Osteoblast (primary cell): Measurements from ENCODE around the gene VNN1. TPM values are rescaled to one million over a fixed set of nuclear protein-coding genes. Genes with fewer than 3 reads are reported as not detected.

ENCODE experiments used
- DNase-seq: peaks from one replicate; pipeline ENCODE4 v3.0.0; 2011; ENCODE audit warnings: low spot score, mixed read lengths; ENCODE audit not compliant: insufficient read length; ENCODE audit errors: missing footprints
- H2AFZ ChIP-seq: 2 replicates; pipeline ENCODE4 v1.6.0; 2011; ENCODE audit warnings: mild to moderate bottlenecking, low read length
- H3K27ac ChIP-seq: 2 replicates; pipeline ENCODE4 v1.5.1; 2011; ENCODE audit warnings: mild to moderate bottlenecking, low read depth, low read length, moderate library complexity
- H3K27me3 ChIP-seq: 2 replicates; pipeline ENCODE4 v1.6.0; 2012; ENCODE audit warnings: mild to moderate bottlenecking, control low read depth, inconsistent platforms, low read length, moderate library complexity; ENCODE audit not compliant: insufficient read depth
- H3K36me3 ChIP-seq: 2 replicates; pipeline ENCODE4 v1.5.1; 2011; ENCODE audit warnings: mild to moderate bottlenecking, low read length, control low read depth, moderate library complexity; ENCODE audit not compliant: insufficient read depth
- H3K4me1 ChIP-seq: 2 replicates; pipeline ENCODE4 v1.5.1; 2011; ENCODE audit warnings: mild to moderate bottlenecking, low read length, control low read depth, moderate library complexity; ENCODE audit not compliant: insufficient read depth
- H3K4me2 ChIP-seq: 2 replicates; pipeline ENCODE4 v1.6.0; 2011; ENCODE audit warnings: mild to moderate bottlenecking, low read length; ENCODE audit not compliant: insufficient read depth
- H3K4me3 ChIP-seq: fragments of 200-600 bp; sonication (generic); 3 replicates; pipeline ENCODE4 v1.5.1; 2012; ENCODE audit warnings: mild to moderate bottlenecking, low read length, inconsistent platforms; ENCODE audit not compliant: insufficient read depth
- H3K79me2 ChIP-seq: 2 replicates; pipeline ENCODE4 v1.6.0; 2012; ENCODE audit warnings: mild to moderate bottlenecking, low read length, control low read depth, inconsistent platforms; ENCODE audit not compliant: insufficient read depth
- H3K9me3 ChIP-seq: 2 replicates; pipeline ENCODE4 v1.5.1; 2011; ENCODE audit warnings: low read depth, low read length, control low read depth
- H4K20me1 ChIP-seq: 2 replicates; pipeline ENCODE4 v1.6.0; 2012; ENCODE audit warnings: mild to moderate bottlenecking, low read length, control low read depth; ENCODE audit not compliant: insufficient read depth
- CTCF ChIP-seq: IDR thresholded peaks from 2 replicates; pipeline ENCODE4 v1.5.1; 2011; ENCODE audit warnings: mild to moderate bottlenecking, low read depth, low read length, moderate library complexity; ENCODE audit errors: extremely low read depth
- total RNA-seq: library from RNA; depleted of rRNA; stranded (reverse); fragments of >200 nt; gene quantifications from 2 replicates; pipeline ENCODE4 v1.2.3, GENCODE V29; 2012

VNN1 gene
- total RNA-seq, 1 donor = not detected

- no peak for TF ChIP-seq CTCF
- Histone ChIP-seq H3K4me2 (no peak overlapping the region), H3K27me3 (peaks cover 5% of the 10 kb centered on the region), H2AFZ (no peak overlapping the region), H4K20me1 (no peaks in the 10 kb centered on the region), H3K9me3 (no peaks in the 10 kb centered on the region), H3K79me2 (no peaks in the 10 kb centered on the region), H3K4me3 (no peak overlapping the region), H3K27ac (no peak overlapping the region), H3K36me3 (no peaks in the 10 kb centered on the region), H3K4me1 (no peaks in the 10 kb centered on the region)
- DNase-seq = no peak
These were observed 38.1 kb downstream of the VNN1 start for GRCh38 chr6:132675749-132676148.

GRCh38 chr6:132675002-132675401, 38.9 kb downstream of the VNN1 start:
- H3K4me2 ChIP-seq = no peak overlapping the region
- no peaks in the 10 kb centered on the region for H3K79me2 ChIP-seq
- H3K4me1 ChIP-seq = no peaks in the 10 kb centered on the region
- H3K27me3 ChIP-seq = peaks cover 5% of the 10 kb centered on the region
- H2AFZ ChIP-seq = no peak overlapping the region
- no peak for DNase-seq
- H4K20me1 ChIP-seq = no peaks in the 10 kb centered on the region
- no peaks in the 10 kb centered on the region for H3K36me3 ChIP-seq
- no peak overlapping the region for H3K4me3 ChIP-seq
- H3K27ac ChIP-seq = no peak overlapping the region
- no peak for TF ChIP-seq CTCF
- H3K9me3 ChIP-seq = no peaks in the 10 kb centered on the region

- Histone ChIP-seq H3K27me3 (peaks cover 5% of the 10 kb centered on the region), H3K36me3 (no peaks in the 10 kb centered on the region), H2AFZ (no peak overlapping the region), H3K4me3 (no peak overlapping the region), H3K9me3 (no peaks in the 10 kb centered on the region), H3K79me2 (no peaks in the 10 kb centered on the region), H3K4me2 (no peak overlapping the region), H3K27ac (no peak overlapping the region), H3K4me1 (no peaks in the 10 kb centered on the region), H4K20me1 (no peaks in the 10 kb centered on the region)
- TF ChIP-seq CTCF = no peak
- no peak for DNase-seq
These were observed 40.3 kb downstream of the VNN1 start for GRCh38 chr6:132673376-132674094.

- no peak for TF ChIP-seq CTCF
- no peaks in the 10 kb centered on the region for H4K20me1 ChIP-seq
- no peak overlapping the region for H3K4me2 ChIP-seq
- H3K36me3 ChIP-seq = no peaks in the 10 kb centered on the region
- H3K4me3 ChIP-seq = no peak overlapping the region
- no peaks in the 10 kb centered on the region for H3K9me3 ChIP-seq
- no peak overlapping the region for H3K27ac ChIP-seq
- peaks cover 5% of the 10 kb centered on the region for H3K27me3 ChIP-seq
- H3K79me2 ChIP-seq = no peaks in the 10 kb centered on the region
- no peak overlapping the region for H2AFZ ChIP-seq
- no peaks in the 10 kb centered on the region for H3K4me1 ChIP-seq
- DNase-seq = no peak
These were observed 42.6 kb downstream of the VNN1 start for GRCh38 chr6:132671295-132671694.
